GM12874 (cell line): Measurements from ENCODE around the gene SLC8B1.

Experiments
- CTCF ChIP-seq: IDR thresholded peaks from 2 replicates; pipeline ENCODE4 v1.5.1; 2011; ENCODE audit warnings: low read depth, mild to moderate bottlenecking, control low read depth, low read length, moderate library complexity; ENCODE audit not compliant: insufficient read depth

Gene SLC8B1

GRCh38 chr12:113290506-113290905, 44.4 kb downstream of the SLC8B1 start:
- no peak for TF ChIP-seq CTCF

- no peak for TF ChIP-seq CTCF
Measured at GRCh38 chr12:113289361-113289760, 45.5 kb downstream of the SLC8B1 start.

- TF ChIP-seq CTCF = no peak
Measured at GRCh38 chr12:113287899-113288282, 47.0 kb downstream of the SLC8B1 start.

GRCh38 chr12:113287146-113287898, 47.6 kb downstream of the SLC8B1 start:
- no peak for TF ChIP-seq CTCF

- no peak for TF ChIP-seq CTCF
Measured at GRCh38 chr12:113286712-113287111, 48.2 kb downstream of the SLC8B1 start.

GRCh38 chr12:113285679-113286610, 49.0 kb downstream of the SLC8B1 start:
- no peak for TF ChIP-seq CTCF

- no peak for TF ChIP-seq CTCF
Measured at GRCh38 chr12:113284751-113285150, 50.2 kb downstream of the SLC8B1 start.
